Tongue (tissue), 2 donors: ENCODE results near the gene TMEM156. TPM values are rescaled to one million over a fixed set of nuclear protein-coding genes. Genes with fewer than 3 reads are reported as not detected.
"Not testable (repeated sequence)": the region's sequence is repeated elsewhere in the genome, so short reads cannot be mapped to it uniquely, and the experiment has no call there.

Source experiments
- DNase-seq: peaks from one replicate; pipeline ENCODE4 v3.0.0-alpha.2; 2015
- total RNA-seq: library from RNA; depleted of rRNA; stranded (reverse); fragments of >200 nt; gene quantifications from one replicate; pipeline ENCODE4 v1.2.3, GENCODE V29; 2014

Gene TMEM156
- total RNA-seq, 1 donor from 2014 or later, result 1.6 TPM

- no peak for DNase-seq
These were observed 42.7 kb downstream of the TMEM156 start for GRCh38 chr4:38989487-38989886.

- DNase-seq, result not testable (repeated sequence)
These were observed 43.9 kb downstream of the TMEM156 start for GRCh38 chr4:38988353-38988752.

- DNase-seq, result no peak
These were observed 44.7 kb downstream of the TMEM156 start for GRCh38 chr4:38987491-38987890.

- DNase-seq, result no peak
These were observed 46.7 kb downstream of the TMEM156 start for GRCh38 chr4:38985410-38986100.

GRCh38 chr4:38983787-38984598 is 48.2 kb downstream of the TMEM156 start:
- no peak for DNase-seq

- no peak for DNase-seq
These were observed 48.9 kb downstream of the TMEM156 start for GRCh38 chr4:38983291-38983690.

- no peak for DNase-seq
These were observed 49.7 kb downstream of the TMEM156 start for GRCh38 chr4:38982361-38983095.

- no peak for DNase-seq
These were observed 51.1 kb downstream of the TMEM156 start for GRCh38 chr4:38980903-38981676.

GRCh38 chr4:38979511-38980230 is 52.5 kb downstream of the TMEM156 start:
- DNase-seq, result no peak

- DNase-seq, result no peak
These were observed 53.1 kb downstream of the TMEM156 start for GRCh38 chr4:38979081-38979480.

GRCh38 chr4:38976308-38976707 is 55.9 kb downstream of the TMEM156 start:
- DNase-seq, result no peak

GRCh38 chr4:38968668-38969067 is 63.5 kb downstream of the TMEM156 start:
- no peak for DNase-seq

GRCh38 chr4:38967260-38968095 is 64.7 kb downstream of the TMEM156 start:
- peak; percentile 61 for DNase-seq

- DNase-seq, result no peak
These were observed 66.3 kb downstream of the TMEM156 start for GRCh38 chr4:38965866-38966265.

GRCh38 chr4:38964942-38965775 is 67.0 kb downstream of the TMEM156 start:
- DNase-seq, result no peak

GRCh38 chr4:38959248-38959647 is 73.0 kb downstream of the TMEM156 start:
- DNase-seq, result not testable (repeated sequence)

GRCh38 chr4:38958453-38959190 is 73.6 kb downstream of the TMEM156 start:
- peak; percentile 33 for DNase-seq

GRCh38 chr4:38957893-38958292 is 74.3 kb downstream of the TMEM156 start:
- DNase-seq, result no peak
